Stimulated activated effector memory CD8-positive, alpha-beta T cell treated with anti-CD3 and anti-CD28 coated beads, Interleukin-12 subunit alpha, Interleukin-12 subunit beta, amount 100 ng/mL, for 72 hours (primary cell): ENCODE measurements around the gene TSPAN31.
"Not testable (repeated sequence)": the region's sequence is repeated elsewhere in the genome, so short reads cannot be mapped to it uniquely, and the experiment has no call there.

Source experiments
- ATAC-seq: fragments of 150-1000 bp; cut with Tn5 transposase; 2 replicates; pipeline ENCODE4 v1.10.0; 2021
- DNase-seq, 2 donors: peaks; one replicate each; pipeline ENCODE4 v3.0.0; 2021 to 2022; ENCODE audit warnings: low spot score in 2 of 2
- H3K27ac Mint-ChIP-seq: one replicate; pipeline ENCODE4 v1.8.0; 2022; ENCODE audit warnings: mild to moderate bottlenecking, mixed read lengths
- H3K36me3 Mint-ChIP-seq: one replicate; pipeline ENCODE4 v1.8.0; 2022; ENCODE audit warnings: mild to moderate bottlenecking, mixed read lengths
- H3K4me1 Mint-ChIP-seq: one replicate; pipeline ENCODE4 v1.8.0; 2022; ENCODE audit warnings: mixed read lengths
- H3K4me3 Mint-ChIP-seq: one replicate; pipeline ENCODE4 v1.8.0; 2022; ENCODE audit warnings: mild to moderate bottlenecking, mixed read lengths
- H3K9me3 Mint-ChIP-seq: one replicate; pipeline ENCODE4 v1.8.0; 2022; ENCODE audit warnings: mixed read lengths

Gene TSPAN31

DNA sequence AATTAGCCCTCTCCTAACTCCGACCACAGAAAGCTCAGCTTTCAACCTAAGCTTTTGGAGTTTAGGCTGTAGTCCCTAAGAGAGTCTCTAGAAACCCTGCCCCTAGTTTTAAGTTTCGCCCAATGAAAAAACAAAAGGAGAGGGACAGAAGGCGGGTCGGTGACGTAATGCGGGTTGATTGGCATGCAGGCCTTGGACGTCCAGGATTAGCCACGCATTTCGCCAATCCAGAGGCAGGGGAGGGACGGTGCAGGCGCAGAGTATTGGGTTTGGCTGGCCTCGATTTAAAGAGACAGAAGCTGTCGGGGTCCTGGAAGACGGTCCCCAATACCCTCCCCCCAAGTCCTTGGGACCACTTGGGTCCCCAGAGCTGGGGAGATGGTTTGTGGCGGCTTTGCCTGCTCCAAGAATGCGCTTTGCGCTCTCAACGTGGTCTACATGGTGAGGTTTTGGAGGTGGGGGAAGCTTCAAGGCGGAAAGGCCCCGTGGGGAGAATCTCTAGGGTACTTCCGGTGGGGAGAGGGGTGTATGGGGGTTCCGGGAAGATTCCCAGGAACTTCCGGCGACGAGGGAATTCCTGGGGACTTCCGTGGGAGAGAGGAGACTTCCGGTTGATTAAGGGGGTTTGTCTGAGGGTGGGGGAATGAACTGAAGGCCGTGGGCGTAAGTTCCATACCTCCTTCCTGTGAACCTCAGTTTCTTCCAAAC, at the start of gene TSPAN31:
TSS of gene TSPAN31 (plus strand) at position 263 of the 708 bp plus-strand sequence. CDS start at position 379, 116 bp downstream.
- Mint-ChIP-seq H3K36me3 (peaks cover 63% of the 10 kb centered on the region), H3K4me1 (peaks cover 60% of the 10 kb centered on the region), H3K9me3 (no peaks in the 10 kb centered on the region), H3K27ac (peak within 1 kb of the TSS; percentile 98), H3K4me3 (peak within 1 kb of the TSS; percentile 91)
- DNase-seq (peak; percentile 73 to 94), ATAC-seq (peak; percentile 88)

GRCh38 chr12:57695770-57696432, 48.9 kb upstream of the TSPAN31 start:
- no peak for DNase-seq
- no peak overlapping the region for H3K4me3 Mint-ChIP-seq
- no peak overlapping the region for H3K27ac Mint-ChIP-seq
- peaks cover 22% of the 10 kb centered on the region for H3K36me3 Mint-ChIP-seq
- peaks cover 27% of the 10 kb centered on the region for H3K4me1 Mint-ChIP-seq
- H3K9me3 Mint-ChIP-seq: no peaks in the 10 kb centered on the region
- no peak for ATAC-seq

- Mint-ChIP-seq H3K4me3 (no peak overlapping the region), H3K4me1 (peaks cover 27% of the 10 kb centered on the region), H3K27ac (no peak overlapping the region), H3K36me3 (peaks cover 25% of the 10 kb centered on the region), H3K9me3 (no peaks in the 10 kb centered on the region)
- ATAC-seq (no peak), DNase-seq (no peak)
Measured at GRCh38 chr12:57697076-57697475, 47.8 kb upstream of the TSPAN31 start.

GRCh38 chr12:57698414-57698813, 46.4 kb upstream of the TSPAN31 start:
- no peak overlapping the region for H3K4me3 Mint-ChIP-seq
- peaks cover 27% of the 10 kb centered on the region for H3K4me1 Mint-ChIP-seq
- peaks cover 39% of the 10 kb centered on the region for H3K36me3 Mint-ChIP-seq
- no peaks in the 10 kb centered on the region for H3K9me3 Mint-ChIP-seq
- H3K27ac Mint-ChIP-seq: peak overlapping the region; percentile 6
- DNase-seq (no peak), ATAC-seq (no peak)

GRCh38 chr12:57700317-57700716, 44.5 kb upstream of the TSPAN31 start:
- H3K36me3 Mint-ChIP-seq: peaks cover 58% of the 10 kb centered on the region
- H3K4me1 Mint-ChIP-seq: peaks cover 27% of the 10 kb centered on the region
- peak overlapping the region; percentile 16 for H3K27ac Mint-ChIP-seq
- H3K9me3 Mint-ChIP-seq: no peaks in the 10 kb centered on the region
- DNase-seq: no peak
- no peak overlapping the region for H3K4me3 Mint-ChIP-seq
- no peak for ATAC-seq

- no peaks in the 10 kb centered on the region for H3K9me3 Mint-ChIP-seq
- no peak overlapping the region for H3K4me3 Mint-ChIP-seq
- H3K4me1 Mint-ChIP-seq: no peaks in the 10 kb centered on the region
- DNase-seq (no peak), ATAC-seq (no peak)
- no peak overlapping the region for H3K27ac Mint-ChIP-seq
- peaks cover 95% of the 10 kb centered on the region for H3K36me3 Mint-ChIP-seq
Measured at GRCh38 chr12:57707250-57707649, 37.6 kb upstream of the TSPAN31 start.

GRCh38 chr12:57708296-57708695, 36.5 kb upstream of the TSPAN31 start:
- Mint-ChIP-seq H3K4me3 (no peak overlapping the region), H3K9me3 (no peaks in the 10 kb centered on the region), H3K27ac (no peak overlapping the region), H3K4me1 (no peaks in the 10 kb centered on the region), H3K36me3 (peaks cover 87% of the 10 kb centered on the region)
- no peak for ATAC-seq
- DNase-seq: peak in 1 of 2 donors; percentile 35

DNA sequence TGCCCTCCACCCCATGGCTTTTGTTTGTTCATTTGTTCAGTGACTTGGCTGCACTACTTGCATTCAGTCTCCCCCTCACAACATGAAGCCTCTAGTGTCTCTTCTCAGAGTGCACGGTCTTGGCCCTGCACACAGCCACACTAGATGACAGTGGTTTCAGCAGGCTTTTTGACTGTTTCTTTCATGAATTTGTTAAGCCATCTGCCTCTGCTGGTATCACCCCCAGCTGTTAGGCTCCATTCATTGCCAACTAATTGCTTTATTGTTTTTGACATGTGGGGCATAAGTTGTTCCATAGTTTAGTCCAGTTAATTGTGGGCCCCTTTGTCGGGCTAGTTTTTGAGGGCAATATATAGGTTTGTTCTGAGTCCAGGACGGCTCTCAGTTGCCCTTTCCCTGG, 32.1 kb upstream of the TSPAN31 start:
- peak in 1 of 2 donors; percentile 41 for DNase-seq
- peaks cover 87% of the 10 kb centered on the region for H3K36me3 Mint-ChIP-seq
- H3K4me3 Mint-ChIP-seq: no peak overlapping the region
- no peaks in the 10 kb centered on the region for H3K9me3 Mint-ChIP-seq
- no peak for ATAC-seq
- H3K4me1 Mint-ChIP-seq: no peaks in the 10 kb centered on the region
- H3K27ac Mint-ChIP-seq: no peak overlapping the region

DNA sequence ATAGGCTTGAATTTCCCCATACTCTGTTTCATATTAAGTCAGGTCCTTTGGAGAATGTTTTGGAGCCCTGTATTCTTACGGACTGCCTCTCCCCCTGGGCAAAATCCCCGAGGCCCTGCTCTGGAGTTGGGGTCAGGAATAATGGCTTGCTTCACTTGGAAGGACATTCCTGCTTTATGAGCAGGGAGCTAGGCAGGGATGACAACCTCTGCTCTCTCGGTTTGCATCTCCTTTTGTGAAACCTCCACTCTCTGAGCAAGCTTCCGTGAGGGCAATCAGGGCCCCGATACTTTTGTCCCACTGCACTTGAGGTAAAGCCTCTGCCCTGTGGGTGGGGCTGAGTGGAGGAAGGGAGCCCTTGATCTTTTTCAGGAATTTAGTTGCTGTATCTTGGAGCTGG, 31.6 kb upstream of the TSPAN31 start:
- H3K4me1 Mint-ChIP-seq: no peaks in the 10 kb centered on the region
- DNase-seq: no peak
- no peak overlapping the region for H3K4me3 Mint-ChIP-seq
- H3K27ac Mint-ChIP-seq: no peak overlapping the region
- H3K36me3 Mint-ChIP-seq: peaks cover 87% of the 10 kb centered on the region
- no peak for ATAC-seq
- H3K9me3 Mint-ChIP-seq: no peaks in the 10 kb centered on the region

DNA sequence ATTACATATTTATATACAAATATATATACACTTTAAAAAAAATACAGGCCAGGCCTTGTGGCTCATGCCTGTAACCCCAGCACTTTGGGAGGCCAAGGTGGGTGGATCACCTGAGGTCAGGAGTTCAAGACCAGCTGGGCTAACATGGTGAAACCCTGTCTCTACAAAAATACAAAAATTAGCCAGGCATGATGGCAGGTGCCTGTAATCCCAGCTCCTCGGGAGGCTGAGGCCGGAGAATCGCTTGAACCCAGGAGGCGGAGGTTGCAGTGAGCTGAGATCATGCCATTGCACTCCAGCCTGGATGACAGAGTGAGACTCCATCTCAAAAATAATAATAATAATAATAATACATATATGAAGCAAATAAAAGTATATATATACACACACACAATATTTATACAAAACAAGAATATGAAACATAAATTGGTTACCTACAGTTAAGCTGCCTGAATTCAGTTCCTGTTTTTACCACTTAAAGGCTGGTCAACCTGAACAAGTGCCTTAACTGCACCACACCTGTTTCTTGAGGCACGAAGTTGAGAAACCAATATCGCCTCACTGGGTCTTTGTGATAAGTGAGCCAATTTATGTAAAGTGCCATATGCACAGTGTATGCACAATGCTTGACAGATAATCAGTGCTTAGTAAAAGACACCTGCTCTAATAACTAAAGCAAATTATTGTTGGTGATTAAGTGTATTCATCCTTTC, 29.6 kb upstream of the TSPAN31 start:
- not testable (repeated sequence) for DNase-seq, H3K9me3 Mint-ChIP-seq, H3K4me3 Mint-ChIP-seq, H3K4me1 Mint-ChIP-seq, ATAC-seq
- Mint-ChIP-seq H3K36me3 (peaks cover 91% of the 10 kb centered on the region), H3K27ac (peak overlapping the region; percentile 61)

DNA sequence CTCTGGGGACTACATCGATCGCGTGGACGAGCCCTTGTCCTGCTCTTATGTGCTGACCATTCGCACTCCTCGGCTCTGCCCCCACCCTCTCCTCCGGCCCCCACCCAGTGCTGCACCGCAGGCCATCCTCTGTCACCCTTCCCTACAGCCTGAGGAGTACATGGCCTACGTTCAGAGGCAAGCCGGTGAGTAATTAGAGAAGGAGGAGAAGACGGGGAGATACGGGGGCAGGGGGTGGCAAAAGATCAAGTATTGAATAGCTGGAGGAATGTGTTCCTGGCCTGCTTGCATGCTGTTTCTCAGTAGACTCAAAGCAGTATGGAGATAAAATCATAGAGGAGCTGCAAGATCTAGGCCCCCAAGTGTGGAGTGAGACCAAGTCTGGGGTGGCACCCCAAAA, 29.1 kb upstream of the TSPAN31 start:
- ATAC-seq (no peak), DNase-seq (no peak)
- peaks cover 5% of the 10 kb centered on the region for H3K4me1 Mint-ChIP-seq
- peaks cover 91% of the 10 kb centered on the region for H3K36me3 Mint-ChIP-seq
- peak overlapping the region; percentile 61 for H3K27ac Mint-ChIP-seq
- no peak overlapping the region for H3K4me3 Mint-ChIP-seq
- H3K9me3 Mint-ChIP-seq: no peaks in the 10 kb centered on the region

DNA sequence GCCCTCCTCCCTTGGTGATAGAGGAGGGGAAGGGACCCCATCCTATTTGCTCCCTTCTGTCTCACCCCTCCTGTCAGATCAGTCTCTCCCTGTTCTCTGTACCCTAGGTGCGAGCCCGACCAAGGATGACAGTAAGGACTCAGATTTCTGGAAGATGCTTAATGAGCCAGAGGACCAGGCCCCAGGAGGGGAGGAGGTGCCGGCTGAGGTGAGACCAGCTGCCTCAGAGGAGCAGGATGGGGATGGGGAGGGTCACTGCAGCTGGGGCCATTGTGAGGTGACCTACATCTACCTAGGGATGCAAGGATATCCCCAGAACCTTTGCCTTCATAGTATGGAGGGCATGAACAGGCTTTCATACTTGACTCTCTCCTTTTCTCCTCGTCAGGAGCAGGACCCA, 28.5 kb upstream of the TSPAN31 start:
- peaks cover 91% of the 10 kb centered on the region for H3K36me3 Mint-ChIP-seq
- peak overlapping the region; percentile 61 for H3K27ac Mint-ChIP-seq
- H3K9me3 Mint-ChIP-seq: no peaks in the 10 kb centered on the region
- ATAC-seq (no peak), DNase-seq (no peak)
- H3K4me1 Mint-ChIP-seq: peaks cover 5% of the 10 kb centered on the region
- H3K4me3 Mint-ChIP-seq: no peak overlapping the region

GRCh38 chr12:57717131-57717530, 27.7 kb upstream of the TSPAN31 start:
- no peak for DNase-seq
- no peak for ATAC-seq
- Mint-ChIP-seq H3K36me3 (peaks cover 91% of the 10 kb centered on the region), H3K4me3 (no peak overlapping the region), H3K9me3 (no peaks in the 10 kb centered on the region), H3K27ac (peak overlapping the region; percentile 72), H3K4me1 (peaks cover 12% of the 10 kb centered on the region)

DNA sequence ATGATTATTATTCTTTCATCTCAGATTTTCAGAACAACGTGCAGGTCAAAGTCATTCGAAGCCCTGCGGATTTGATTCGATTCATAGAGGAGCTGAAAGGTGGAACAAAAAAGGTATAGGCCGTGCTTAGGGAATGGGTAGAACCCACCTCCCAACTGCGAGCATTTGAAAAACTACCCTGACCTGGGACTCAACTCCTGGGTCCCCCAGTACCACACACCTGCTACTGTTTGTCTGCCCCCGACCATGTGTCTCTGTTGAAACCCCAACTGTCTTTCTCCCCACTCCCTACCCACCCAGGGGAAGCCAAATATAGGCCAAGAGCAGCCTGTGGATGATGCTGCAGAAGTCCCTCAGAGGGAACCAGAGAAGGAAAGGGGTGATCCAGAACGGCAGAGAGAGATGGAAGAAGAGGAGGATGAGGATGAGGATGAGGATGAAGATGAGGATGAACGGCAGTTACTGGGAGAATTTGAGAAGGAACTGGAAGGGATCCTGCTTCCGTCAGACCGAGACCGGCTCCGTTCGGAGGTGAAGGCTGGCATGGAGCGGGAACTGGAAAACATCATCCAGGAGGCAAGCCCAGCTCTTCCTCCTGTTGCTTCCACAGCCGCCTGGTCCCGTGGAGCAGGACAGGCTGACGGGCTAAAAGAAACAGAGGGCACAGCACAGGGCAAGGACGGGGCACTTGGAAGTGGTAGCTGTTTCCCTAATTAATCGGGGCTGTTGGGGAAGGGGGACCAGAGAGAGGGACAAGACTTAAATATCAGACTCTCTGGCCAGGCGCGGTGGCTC, 26.8 kb upstream of the TSPAN31 start:
- Mint-ChIP-seq H3K4me3 (no peak overlapping the region), H3K4me1 (peaks cover 12% of the 10 kb centered on the region), H3K36me3 (peaks cover 89% of the 10 kb centered on the region), H3K27ac (no peak overlapping the region), H3K9me3 (no peaks in the 10 kb centered on the region)
- ATAC-seq (no peak), DNase-seq (no peak)
